Bladder microvascular endothelial cell (primary cell): ENCODE measurements around the gene MX1. TPM values are rescaled to one million over a fixed set of nuclear protein-coding genes. Genes with fewer than 3 reads are reported as not detected.

Experiments used
- total RNA-seq: library from RNA; depleted of rRNA; stranded (reverse); fragments of >200 nt; gene quantifications from 2 replicates; pipeline ENCODE4 v1.2.3, GENCODE V29; 2014

Gene MX1, protein sequence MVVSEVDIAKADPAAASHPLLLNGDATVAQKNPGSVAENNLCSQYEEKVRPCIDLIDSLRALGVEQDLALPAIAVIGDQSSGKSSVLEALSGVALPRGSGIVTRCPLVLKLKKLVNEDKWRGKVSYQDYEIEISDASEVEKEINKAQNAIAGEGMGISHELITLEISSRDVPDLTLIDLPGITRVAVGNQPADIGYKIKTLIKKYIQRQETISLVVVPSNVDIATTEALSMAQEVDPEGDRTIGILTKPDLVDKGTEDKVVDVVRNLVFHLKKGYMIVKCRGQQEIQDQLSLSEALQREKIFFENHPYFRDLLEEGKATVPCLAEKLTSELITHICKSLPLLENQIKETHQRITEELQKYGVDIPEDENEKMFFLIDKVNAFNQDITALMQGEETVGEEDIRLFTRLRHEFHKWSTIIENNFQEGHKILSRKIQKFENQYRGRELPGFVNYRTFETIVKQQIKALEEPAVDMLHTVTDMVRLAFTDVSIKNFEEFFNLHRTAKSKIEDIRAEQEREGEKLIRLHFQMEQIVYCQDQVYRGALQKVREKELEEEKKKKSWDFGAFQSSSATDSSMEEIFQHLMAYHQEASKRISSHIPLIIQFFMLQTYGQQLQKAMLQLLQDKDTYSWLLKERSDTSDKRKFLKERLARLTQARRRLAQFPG
- 25.7 and 41.3 TPM in 2 replicates for total RNA-seq

DNA sequence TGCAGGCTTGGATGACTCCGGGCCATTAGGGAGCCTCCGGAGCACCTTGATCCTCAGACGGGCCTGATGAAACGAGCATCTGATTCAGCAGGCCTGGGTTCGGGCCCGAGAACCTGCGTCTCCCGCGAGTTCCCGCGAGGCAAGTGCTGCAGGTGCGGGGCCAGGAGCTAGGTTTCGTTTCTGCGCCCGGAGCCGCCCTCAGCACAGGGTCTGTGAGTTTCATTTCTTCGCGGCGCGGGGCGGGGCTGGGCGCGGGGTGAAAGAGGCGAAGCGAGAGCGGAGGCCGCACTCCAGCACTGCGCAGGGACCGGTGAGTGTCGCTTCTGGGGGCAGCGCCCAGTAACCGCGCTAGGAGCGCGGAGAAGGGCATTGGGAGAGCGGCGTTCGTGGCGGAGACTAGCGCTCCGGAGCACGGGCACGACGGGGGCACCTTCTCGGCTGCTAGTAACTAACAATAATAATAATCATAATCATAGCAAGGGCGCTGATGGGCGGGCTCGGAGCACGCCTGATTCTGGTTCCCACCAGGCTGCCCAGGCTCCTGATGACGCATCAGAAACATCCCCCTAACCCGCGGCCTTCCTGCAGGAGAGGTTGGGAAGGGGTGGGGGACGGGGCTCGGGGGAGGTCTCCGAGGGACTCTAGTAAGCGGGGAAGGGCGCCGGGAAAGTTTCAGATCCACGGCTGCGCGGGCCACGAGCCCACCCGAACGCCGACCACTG, at the start of gene MX1:
TSS of gene MX1 (plus strand) at position 286 of the 722 bp plus-strand sequence. CDS start 5,832 bp downstream, outside the sequence.

DNA sequence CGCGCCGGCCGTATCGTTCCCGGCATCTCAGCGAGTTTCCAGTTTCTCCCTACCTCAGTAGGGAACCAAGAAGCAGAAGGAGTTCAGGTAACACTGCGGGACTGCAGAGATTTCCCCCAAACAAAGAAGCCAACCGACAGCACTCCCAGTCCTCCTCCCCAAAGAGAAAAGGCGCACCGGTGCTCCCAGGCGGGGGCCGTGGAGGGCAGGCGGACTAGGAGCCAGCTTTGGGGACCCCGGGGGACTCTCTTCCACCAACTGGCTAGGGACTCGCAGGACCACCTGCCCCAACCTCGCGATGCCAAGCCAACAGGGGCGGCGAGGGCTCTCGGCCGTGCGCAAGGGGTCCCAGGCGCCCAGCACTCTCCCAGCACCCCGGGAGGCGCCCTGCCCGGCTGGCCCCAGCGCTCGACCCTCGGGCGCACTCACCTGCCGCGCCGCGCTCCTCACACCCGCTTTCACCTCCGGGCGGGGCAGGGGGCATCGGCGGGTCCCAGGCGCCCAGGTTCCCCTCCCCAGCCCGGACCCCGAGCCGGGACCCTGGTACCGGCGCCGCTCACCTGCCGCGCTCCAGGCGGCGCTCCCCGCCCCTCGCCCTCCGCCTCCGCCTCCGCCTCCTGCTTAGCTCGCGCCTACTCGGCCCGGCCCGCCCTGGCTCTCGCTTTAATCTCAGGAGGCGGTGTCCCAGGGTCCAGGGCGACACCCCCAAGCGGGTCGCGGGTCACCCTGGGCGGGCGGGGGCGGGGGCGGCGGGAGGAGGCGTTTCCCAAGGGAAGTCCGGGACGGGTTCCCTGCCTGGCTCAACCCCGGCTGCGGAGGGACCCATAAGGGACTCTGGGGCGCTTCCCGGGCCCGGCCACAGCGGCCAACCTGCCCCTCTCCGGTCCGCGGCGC, 81.7 kb downstream of the MX1 start, which contains the start of gene TMPRSS2:
TSS of gene TMPRSS2 (minus strand) at position 638 of the 894 bp plus-strand sequence. CDS start 10,025 bp downstream, outside the sequence.

Other genes starting within 250 kb of the MX1 start
- gene FAM3B, start 109.4 kb upstream of the MX1 start, total RNA-seq: not detected in 2 replicates
- 1.3 and 2.0 TPM in 2 replicates for gene MX2, start 64.2 kb upstream of the MX1 start, total RNA-seq
- not detected in 2 replicates for gene TMPRSS2, start 81.9 kb downstream of the MX1 start, total RNA-seq